Neural cell (in vitro differentiated cells): ENCODE data around the gene BFSP2. TPM values are rescaled to one million over a fixed set of nuclear protein-coding genes. Genes with fewer than 3 reads are reported as not detected.

Experiments used
- H2AFZ ChIP-seq: fragments of 200-600, 300-800 bp; sonication (generic), shearing (Covaris generic); 2 replicates; pipeline ENCODE4 v1.6.0; 2014; ENCODE audit warnings: low read depth, mild to moderate bottlenecking, antibody characterized with exemption, low read length, moderate library complexity
- H3F3A ChIP-seq: fragments of 200-600 bp; shearing (Covaris generic); 2 replicates; pipeline ENCODE4 v1.6.1; 2016; ENCODE audit warnings: mild to moderate bottlenecking, moderate library complexity, mixed read lengths, antibody characterized with exemption, low read length; ENCODE audit not compliant: insufficient read depth, poor library complexity, severe bottlenecking
- H3K27ac ChIP-seq: fragments of 200-600, 300-800 bp; sonication (generic), shearing (Covaris generic); 2 replicates; pipeline ENCODE4 v1.5.1; 2014; ENCODE audit warnings: mild to moderate bottlenecking, low read length, moderate library complexity
- H3K27me3 ChIP-seq: fragments of 300-800, 200-600 bp; sonication (generic), shearing (Covaris generic); 2 replicates; pipeline ENCODE4 v1.6.0; 2014; ENCODE audit warnings: mild to moderate bottlenecking, low read depth, low read length, moderate library complexity; ENCODE audit not compliant: insufficient read depth
- H3K36me3 ChIP-seq: fragments of 300-800, 200-600 bp; sonication (generic), shearing (Covaris generic); 2 replicates; pipeline ENCODE4 v1.5.1; 2014; ENCODE audit warnings: mild to moderate bottlenecking, antibody characterized with exemption, low read length, moderate library complexity; ENCODE audit not compliant: insufficient read depth
- H3K4me2 ChIP-seq: fragments of 300-800, 200-600 bp; sonication (generic), shearing (Covaris generic); 2 replicates; pipeline ENCODE4 v1.6.0; 2014; ENCODE audit warnings: mild to moderate bottlenecking, low read length
- H3K4me3 ChIP-seq: fragments of 300-800, 200-600 bp; sonication (generic), shearing (Covaris generic); 2 replicates; pipeline ENCODE4 v1.5.1; 2014; ENCODE audit warnings: mild to moderate bottlenecking, low read length, moderate library complexity
- H3K79me2 ChIP-seq: fragments of 200-600 bp; shearing (Covaris generic); replicated peaks from 2 replicates; pipeline ENCODE4 v1.6.0; 2014; ENCODE audit warnings: mild to moderate bottlenecking, low read length, moderate library complexity; ENCODE audit not compliant: insufficient read depth
- H3K9ac ChIP-seq: fragments of 300-800, 200-600 bp; sonication (generic), shearing (Covaris generic); 2 replicates; pipeline ENCODE4 v1.6.1; 2016; ENCODE audit warnings: mild to moderate bottlenecking, low read length, mixed read lengths
- H3K9me2 ChIP-seq: fragments of 200-600 bp; shearing (Covaris generic); 2 replicates; pipeline ENCODE4 v1.6.1; 2016; ENCODE audit warnings: mild to moderate bottlenecking, low read length, mixed read lengths; ENCODE audit not compliant: insufficient read depth
- H3K9me3 ChIP-seq: fragments of 200-600, 300-800 bp; sonication (generic), shearing (Covaris generic); 2 replicates; pipeline ENCODE4 v1.6.1; 2016; ENCODE audit warnings: mild to moderate bottlenecking, mixed run types, low read length, moderate library complexity, mixed read lengths
- H4K20me1 ChIP-seq: fragments of 200-600 bp; shearing (Covaris generic); 2 replicates; pipeline ENCODE4 v1.6.1; 2016; ENCODE audit warnings: mild to moderate bottlenecking, mixed run types; ENCODE audit not compliant: insufficient read depth
- CTCF ChIP-seq: fragments of 450-650 bp; IDR thresholded peaks from 2 replicates; pipeline ENCODE4 v1.5.1; 2014; ENCODE audit warnings: antibody characterized with exemption, mild to moderate bottlenecking, moderate library complexity; ENCODE audit not compliant: poor library complexity, severe bottlenecking
- EP300 ChIP-seq: fragments of 450-650 bp; conservative IDR thresholded peaks from 2 replicates; pipeline ENCODE4 v1.6.1; 2014; ENCODE audit warnings: antibody characterized with exemption, mild to moderate bottlenecking, moderate library complexity; ENCODE audit not compliant: poor library complexity, severe bottlenecking
- EZH2 ChIP-seq: fragments of 200-600, 300-800 bp; shearing (Covaris generic), sonication (generic); IDR thresholded peaks from 2 replicates; pipeline ENCODE4 v1.6.1; 2014; ENCODE audit warnings: antibody characterized with exemption, low read length, borderline replicate concordance, mild to moderate bottlenecking; ENCODE audit not compliant: insufficient read depth, poor library complexity, severe bottlenecking
- MXI1 ChIP-seq: fragments of 450-650 bp; conservative IDR thresholded peaks from 2 replicates; pipeline ENCODE4 v1.6.1; 2014; ENCODE audit warnings: antibody characterized with exemption, mild to moderate bottlenecking; ENCODE audit not compliant: poor library complexity, severe bottlenecking
- POLR2AphosphoS5 ChIP-seq: IDR thresholded peaks from 2 replicates; pipeline ENCODE4 v1.6.1; 2012
- RAD21 ChIP-seq: fragments of 450-650 bp; conservative IDR thresholded peaks from 2 replicates; pipeline ENCODE4 v1.6.1; 2014; ENCODE audit warnings: antibody characterized with exemption, mild to moderate bottlenecking, moderate library complexity
- REST ChIP-seq: IDR thresholded peaks from 2 replicates; pipeline ENCODE4 v1.6.1; 2012; ENCODE audit warnings: borderline replicate concordance
- SMC3 ChIP-seq: fragments of 450-650 bp; conservative IDR thresholded peaks from 2 replicates; pipeline ENCODE4 v1.6.1; 2014; ENCODE audit warnings: antibody characterized with exemption, mild to moderate bottlenecking, moderate library complexity; ENCODE audit not compliant: poor library complexity
- TAF1 ChIP-seq: IDR thresholded peaks from 2 replicates; pipeline ENCODE4 v1.6.1; 2012; ENCODE audit warnings: low read depth
- polyA plus RNA-seq: library from polyadenylated mRNA; depleted of rRNA; stranded (reverse); fragments of >200 nt; gene quantifications from 2 replicates; pipeline ENCODE4 v1.2.3, GENCODE V29; 2014

Gene BFSP2
- polyA plus RNA-seq, 1 donor from 2014 or later: not detected

DNA sequence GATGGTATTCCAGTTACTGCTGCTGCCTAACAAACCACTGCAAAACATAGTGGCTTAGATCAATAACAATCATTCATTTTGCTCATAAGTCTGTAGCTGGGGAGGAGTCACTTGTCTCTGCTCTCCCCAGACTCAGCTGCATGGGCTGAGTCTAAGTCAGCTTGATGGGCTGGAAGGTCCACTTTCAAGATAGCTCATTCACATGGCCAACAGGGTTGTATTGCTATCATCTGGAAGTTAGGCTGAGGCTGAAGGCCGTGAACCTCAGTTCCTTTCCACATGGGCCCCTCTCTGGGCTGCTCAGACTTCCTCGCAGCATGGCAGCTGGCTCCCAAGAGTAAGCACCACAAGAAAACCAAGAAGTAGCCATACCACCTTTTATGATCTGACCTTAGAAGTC lies 28.7 kb upstream of the BFSP2 start:
- no peaks in the 10 kb centered on the region for H3K36me3 ChIP-seq
- no peak overlapping the region for H2AFZ ChIP-seq
- H3K27me3 ChIP-seq: no peaks in the 10 kb centered on the region
- no peak overlapping the region for H3K4me2 ChIP-seq
- H4K20me1 ChIP-seq: no peaks in the 10 kb centered on the region
- TF ChIP-seq EZH2: no peak
- no peak for TF ChIP-seq EP300
- no peak for TF ChIP-seq REST
- no peaks in the 10 kb centered on the region for H3K79me2 ChIP-seq
- no peak overlapping the region for H3K4me3 ChIP-seq
- H3K9ac ChIP-seq: no peak overlapping the region
- H3K27ac ChIP-seq: no peak overlapping the region
- H3K9me3 ChIP-seq: no peaks in the 10 kb centered on the region
- no peaks in the 10 kb centered on the region for H3K9me2 ChIP-seq
- H3F3A ChIP-seq: no peaks in the 10 kb centered on the region

GRCh38 chr3:133371676-133372075 lies 28.2 kb upstream of the BFSP2 start:
- no peak overlapping the region for H3K27ac ChIP-seq
- H3K4me3 ChIP-seq: no peak overlapping the region
- no peak overlapping the region for H2AFZ ChIP-seq
- TF ChIP-seq CTCF (no peak), EZH2 (no peak), SMC3 (no peak), REST (no peak), EP300 (no peak), TAF1 (no peak), POLR2AphosphoS5 (no peak), RAD21 (no peak), MXI1 (no peak)
- no peaks in the 10 kb centered on the region for H3K9me2 ChIP-seq
- H3K9me3 ChIP-seq: no peaks in the 10 kb centered on the region
- H3K36me3 ChIP-seq: no peaks in the 10 kb centered on the region
- H3K9ac ChIP-seq: no peak overlapping the region
- no peaks in the 10 kb centered on the region for H3K27me3 ChIP-seq
- no peaks in the 10 kb centered on the region for H4K20me1 ChIP-seq
- H3K4me2 ChIP-seq: no peak overlapping the region
- H3F3A ChIP-seq: no peaks in the 10 kb centered on the region
- H3K79me2 ChIP-seq: no peaks in the 10 kb centered on the region
